HG03354 (cell line): ENCODE results near the gene ANKRD39.

Experiments
- ATAC-seq: cut with Tn5 transposase; IDR thresholded peaks from one replicate; pipeline ENCODE4 v1.9.1; 2021; ENCODE audit warnings: mild to moderate bottlenecking; ENCODE audit not compliant: unreplicated experiment, poor library complexity, severe bottlenecking

Gene ANKRD39

GRCh38 chr2:96888072-96889011 is 30.5 kb upstream of the ANKRD39 start:
- no peak for ATAC-seq

- no peak for ATAC-seq
Measured at GRCh38 chr2:96887493-96888012, 29.7 kb upstream of the ANKRD39 start.

- ATAC-seq: no peak
Measured at GRCh38 chr2:96885432-96886347, 27.9 kb upstream of the ANKRD39 start.

GRCh38 chr2:96884299-96885094 is 26.7 kb upstream of the ANKRD39 start:
- ATAC-seq: no peak

GRCh38 chr2:96883306-96883705 is 25.5 kb upstream of the ANKRD39 start:
- no peak for ATAC-seq

GRCh38 chr2:96882906-96883305 is 25.1 kb upstream of the ANKRD39 start:
- no peak for ATAC-seq

GRCh38 chr2:96882230-96882629 is 24.4 kb upstream of the ANKRD39 start:
- no peak for ATAC-seq

- ATAC-seq: no peak
Measured at GRCh38 chr2:96881349-96882195, 23.8 kb upstream of the ANKRD39 start.

GRCh38 chr2:96880891-96881273 is 23.1 kb upstream of the ANKRD39 start:
- ATAC-seq: no peak

GRCh38 chr2:96879545-96880040 is 21.8 kb upstream of the ANKRD39 start:
- ATAC-seq: no peak

GRCh38 chr2:96878796-96879544 is 21.2 kb upstream of the ANKRD39 start:
- ATAC-seq: no peak

- ATAC-seq: no peak
Measured at GRCh38 chr2:96878171-96878570, 20.4 kb upstream of the ANKRD39 start.

- no peak for ATAC-seq
Measured at GRCh38 chr2:96877631-96878092, 19.8 kb upstream of the ANKRD39 start.

- no peak for ATAC-seq
Measured at GRCh38 chr2:96877042-96877451, 19.2 kb upstream of the ANKRD39 start.

GRCh38 chr2:96876269-96877041 is 18.6 kb upstream of the ANKRD39 start:
- no peak for ATAC-seq

GRCh38 chr2:96875498-96876268 is 17.9 kb upstream of the ANKRD39 start:
- ATAC-seq: no peak
